OCI-LY7 (cell line): ENCODE results near the gene DPYD. TPM values are rescaled to one million over a fixed set of nuclear protein-coding genes. Genes with fewer than 3 reads are reported as not detected.

Experiments
- BruUV-seq: library from RNA; stranded (reverse); fragments of 400-500 nt; replicated peaks from 2 replicates; lab custom pipeline; 2021; lab: Mats Ljungman, UMichigan
- CTCF ChIA-PET: fragments of 300-600 bp; sonication (Branson Sonifier 250); formaldehyde crosslinking; loops from one replicate; lab custom pipeline; 2022; ENCODE audit warnings: antibody characterized with exemption; ENCODE audit not compliant: unreplicated experiment; lab: Charles Lee
- POLR2A ChIA-PET: fragments of 300-600 bp; sonication (Branson Sonifier 250); formaldehyde crosslinking; loops from one replicate; lab custom pipeline; 2022; ENCODE audit warnings: antibody characterized with exemption; lab: Charles Lee
- DNase-seq: peaks from one replicate; pipeline ENCODE4 v3.0.0-alpha.2; 2015; ENCODE audit warnings: low spot score
- H2AFZ ChIP-seq: fragments of 200-600 bp; sonication (generic), shearing (Covaris generic); 2 replicates; pipeline ENCODE4 v1.6.1; 2014; ENCODE audit warnings: mild to moderate bottlenecking, antibody characterized with exemption, low read length, moderate library complexity
- H3K27ac ChIP-seq: fragments of 200-600 bp; sonication (generic); 2 replicates; pipeline ENCODE4 v1.5.1; 2014; ENCODE audit warnings: mixed run types, low read depth, mild to moderate bottlenecking, moderate library complexity, low read length, inconsistent platforms; ENCODE audit not compliant: poor library complexity, severe bottlenecking
- H3K36me3 ChIP-seq: fragments of 200-600 bp; sonication (generic); 2 replicates; pipeline ENCODE4 v1.6.1; 2014; ENCODE audit warnings: mild to moderate bottlenecking, antibody characterized with exemption, low read length, moderate library complexity, mixed read lengths; ENCODE audit not compliant: insufficient read depth
- H3K4me1 ChIP-seq: fragments of 200-600 bp; sonication (generic); 2 replicates; pipeline ENCODE4 v1.5.1; 2014; ENCODE audit warnings: mild to moderate bottlenecking, low read length; ENCODE audit not compliant: insufficient read depth, poor library complexity, severe bottlenecking
- H3K4me2 ChIP-seq: fragments of 200-600 bp; sonication (generic); 2 replicates; pipeline ENCODE4 v1.6.1; 2014; ENCODE audit warnings: mild to moderate bottlenecking, low read length
- H3K4me3 ChIP-seq: fragments of 200-600 bp; sonication (generic); 2 replicates; pipeline ENCODE4 v1.5.1; 2014; ENCODE audit warnings: mild to moderate bottlenecking, low read depth, low read length; ENCODE audit not compliant: poor library complexity, severe bottlenecking
- H3K79me2 ChIP-seq: fragments of 200-600 bp; sonication (generic); 2 replicates; pipeline ENCODE4 v1.6.1; 2016; ENCODE audit warnings: low read depth, mild to moderate bottlenecking, low read length, moderate library complexity, mixed read lengths; ENCODE audit not compliant: insufficient read depth
- H3K9me2 ChIP-seq: fragments of 200-600 bp; sonication (generic); 2 replicates; pipeline ENCODE4 v1.6.1; 2016; ENCODE audit warnings: mild to moderate bottlenecking, low read length, mixed read lengths; ENCODE audit not compliant: insufficient read depth
- H3K9me3 ChIP-seq: fragments of 200-600 bp; sonication (generic); 2 replicates; pipeline ENCODE4 v1.6.1; 2014; ENCODE audit warnings: mild to moderate bottlenecking, mixed run types, low read length, mixed read lengths
- H4K20me1 ChIP-seq: fragments of 200-600 bp; sonication (generic); 2 replicates; pipeline ENCODE4 v1.6.1; 2014; ENCODE audit warnings: mild to moderate bottlenecking, antibody characterized with exemption, low read length, moderate library complexity, mixed read lengths; ENCODE audit not compliant: insufficient read depth
- EZH2phosphoT487 ChIP-seq: fragments of 200-600 bp; sonication (generic); IDR thresholded peaks from 2 replicates; pipeline ENCODE4 v1.6.1; 2018; ENCODE audit warnings: low read depth, borderline replicate concordance, mild to moderate bottlenecking, mixed run types, antibody characterized with exemption, low read length, moderate library complexity, mixed read lengths
- intact Hi-C: fragments of 100-400 bp; cut with micrococcal nuclease; formaldehyde crosslinking; loops from one replicate; pipeline ENCODE4 v1.10.0; 2022; ENCODE audit not compliant: unreplicated experiment
- total RNA-seq, 2 experiments: library from RNA; depleted of rRNA in 1 of 2; stranded (reverse); fragments of >200 nt in 1 of 2; shearing (Covaris generic) in 1 of 2; gene quantifications; 2 replicates each; pipeline ENCODE4 v1.2.3, GENCODE V29; 2014 to 2022
- TF ChIP-seq, protein P1 (sequence below): fragments of 200-600 bp; sonication (generic); conservative IDR thresholded peaks from 2 replicates; pipeline ENCODE4 v1.5.1; 2014; ENCODE audit warnings: mild to moderate bottlenecking, antibody characterized with exemption, low read length, moderate library complexity, mixed read lengths

The DPYD gene
- total RNA-seq, 2 experiments from 2014 or later: 5.5 to 13.4 TPM

DNA sequence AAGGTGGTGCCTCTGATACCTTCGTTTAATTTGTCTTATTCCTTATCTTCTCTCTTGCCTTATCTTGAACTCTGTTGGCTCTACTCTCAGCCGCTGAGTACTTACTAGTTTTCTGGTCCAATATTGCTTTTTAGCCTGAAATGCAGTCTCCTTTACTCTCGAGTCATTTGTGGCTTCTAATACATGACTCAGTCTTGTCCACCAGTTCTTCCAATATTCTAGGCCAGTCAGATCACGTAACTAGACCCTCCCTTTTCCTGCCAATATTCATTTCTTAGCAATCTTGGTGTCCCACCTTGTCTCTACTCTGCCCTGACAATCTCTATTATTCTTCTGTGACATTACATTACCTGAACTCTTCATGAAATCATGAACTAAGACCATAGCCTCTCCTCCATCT, 555.8 kb downstream of the DPYD start:
- Histone ChIP-seq H4K20me1 (no peaks in the 10 kb centered on the region), H3K4me3 (no peak overlapping the region), H3K4me1 (no peaks in the 10 kb centered on the region), H2AFZ (no peak overlapping the region), H3K79me2 (no peaks in the 10 kb centered on the region), H3K9me3 (no peaks in the 10 kb centered on the region), H3K36me3 (no peaks in the 10 kb centered on the region), H3K27ac (no peak overlapping the region), H3K9me2 (no peaks in the 10 kb centered on the region), H3K4me2 (no peak overlapping the region)
- no TSS peak for BruUV-seq
- ChIA-PET POLR2A (interaction anchor here (0.8 kb wide), 1 partner anchor 1638 kb away, joined by 3 read pairs; no protein-coding TSS in a partner anchor), CTCF (no interaction called here)
- TF ChIP-seq, protein P1, sequence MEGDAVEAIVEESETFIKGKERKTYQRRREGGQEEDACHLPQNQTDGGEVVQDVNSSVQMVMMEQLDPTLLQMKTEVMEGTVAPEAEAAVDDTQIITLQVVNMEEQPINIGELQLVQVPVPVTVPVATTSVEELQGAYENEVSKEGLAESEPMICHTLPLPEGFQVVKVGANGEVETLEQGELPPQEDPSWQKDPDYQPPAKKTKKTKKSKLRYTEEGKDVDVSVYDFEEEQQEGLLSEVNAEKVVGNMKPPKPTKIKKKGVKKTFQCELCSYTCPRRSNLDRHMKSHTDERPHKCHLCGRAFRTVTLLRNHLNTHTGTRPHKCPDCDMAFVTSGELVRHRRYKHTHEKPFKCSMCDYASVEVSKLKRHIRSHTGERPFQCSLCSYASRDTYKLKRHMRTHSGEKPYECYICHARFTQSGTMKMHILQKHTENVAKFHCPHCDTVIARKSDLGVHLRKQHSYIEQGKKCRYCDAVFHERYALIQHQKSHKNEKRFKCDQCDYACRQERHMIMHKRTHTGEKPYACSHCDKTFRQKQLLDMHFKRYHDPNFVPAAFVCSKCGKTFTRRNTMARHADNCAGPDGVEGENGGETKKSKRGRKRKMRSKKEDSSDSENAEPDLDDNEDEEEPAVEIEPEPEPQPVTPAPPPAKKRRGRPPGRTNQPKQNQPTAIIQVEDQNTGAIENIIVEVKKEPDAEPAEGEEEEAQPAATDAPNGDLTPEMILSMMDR: no peak
- TF ChIP-seq EZH2phosphoT487: no peak
- intact Hi-C loops: no loop called here
- no peak for DNase-seq

GRCh38 chr1:97364086-97364485, 556.7 kb downstream of the DPYD start:
- POLR2A ChIA-PET: no interaction called here
- no peak overlapping the region for H3K4me3 ChIP-seq

DNA sequence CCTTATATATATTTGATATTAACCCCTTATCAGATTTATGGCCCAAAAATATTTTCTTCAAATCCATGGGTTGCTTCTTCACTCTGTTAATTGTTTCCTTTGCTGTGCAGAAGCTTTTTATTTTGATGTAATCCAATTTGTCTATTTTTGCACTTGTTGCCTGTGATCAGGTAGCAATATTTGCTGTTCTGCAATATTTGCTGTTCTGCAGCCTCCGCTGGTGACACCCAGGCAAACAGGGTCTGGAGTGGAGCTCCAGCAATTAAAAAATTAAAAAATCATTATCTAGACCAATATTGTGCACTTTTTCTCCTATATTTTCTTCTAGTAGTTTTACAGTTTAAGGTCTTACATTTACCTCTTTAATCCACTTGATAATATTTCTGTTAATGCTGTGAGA, 564.5 kb downstream of the DPYD start:
- no peak for DNase-seq
- Histone ChIP-seq H3K79me2 (no peaks in the 10 kb centered on the region), H3K4me1 (no peaks in the 10 kb centered on the region), H4K20me1 (no peaks in the 10 kb centered on the region), H3K9me2 (no peaks in the 10 kb centered on the region), H3K4me2 (no peak overlapping the region), H3K36me3 (no peaks in the 10 kb centered on the region), H2AFZ (no peak overlapping the region), H3K4me3 (no peak overlapping the region), H3K9me3 (no peaks in the 10 kb centered on the region), H3K27ac (no peak overlapping the region)
- no TSS peak for BruUV-seq
- POLR2A ChIA-PET: no interaction called here
- no peak for TF ChIP-seq EZH2phosphoT487
- TF ChIP-seq, protein P1: no peak
- CTCF ChIA-PET: no interaction called here
- intact Hi-C loops: no loop called here

More at GRCh38 chr1:97364086-97364485, 556.7 kb downstream of the DPYD start:
- H3K4me1 ChIP-seq: no peaks in the 10 kb centered on the region
- intact Hi-C loops: no loop called here
- H3K9me3 ChIP-seq: no peaks in the 10 kb centered on the region
- no peaks in the 10 kb centered on the region for H4K20me1 ChIP-seq
- no peaks in the 10 kb centered on the region for H3K9me2 ChIP-seq
- H3K36me3 ChIP-seq: no peaks in the 10 kb centered on the region
- CTCF ChIA-PET: no interaction called here
- H2AFZ ChIP-seq: no peak overlapping the region
- H3K4me2 ChIP-seq: no peak overlapping the region
- H3K79me2 ChIP-seq: no peaks in the 10 kb centered on the region
- no peak overlapping the region for H3K27ac ChIP-seq
- TF ChIP-seq EZH2phosphoT487: no peak
- TF ChIP-seq, protein P1: no peak
- no TSS peak for BruUV-seq
- no peak for DNase-seq
